ENCODE measurements around the gene CTNND2. TPM values are rescaled to one million over a fixed set of nuclear protein-coding genes. Genes with fewer than 3 reads are reported as not detected.

CTNND2 gene
- total and polyA plus RNA-seq, 9 of the 15 experiments (the other 6 are each of a cell fraction or from before 2014, with no cell fraction given): 0.03 to 0.35 TPM; not detected in 7

DNA sequence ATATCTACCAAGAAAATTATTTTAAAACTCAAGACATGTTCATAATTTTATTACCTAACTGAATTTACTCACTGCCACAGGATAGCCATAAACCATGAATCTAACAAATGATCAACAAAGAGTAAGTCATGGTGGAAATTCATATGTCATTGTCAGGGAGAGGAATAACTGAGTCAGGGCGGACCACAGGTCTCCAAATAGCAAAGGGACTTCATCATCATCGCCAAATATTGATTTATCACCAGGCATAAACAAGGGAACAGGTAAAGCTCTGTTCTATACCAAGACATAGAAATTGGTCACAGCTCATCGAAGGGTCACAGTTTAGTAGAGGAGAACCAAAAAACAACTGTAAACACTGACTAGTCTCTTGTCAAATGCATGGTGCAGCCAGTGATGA, 94.8 kb downstream of the CTNND2 start:
- no peaks in the 10 kb centered on the region for H3K36me3 ChIP-seq (ENCODE audit: control insufficient read depth, insufficient read depth, low read length)
- H3K9me3 ChIP-seq (replicated peaks; ENCODE audit: control insufficient read depth, insufficient read depth, low read depth, low read length): peaks cover 1% of the 10 kb centered on the region; the same call in 1 of the 2 replicates
- CTCF ChIA-PET (ENCODE audit: low intra/inter-chr PET ratio): no interaction called here
- H4K20me1 ChIP-seq (replicated peaks; ENCODE audit: control insufficient read depth, insufficient read depth, low read length): no peaks in the 10 kb centered on the region
- intact Hi-C loops (cut with micrococcal nuclease): no loop called here
- no peak overlapping the region for H3K4me3 ChIP-seq
- H3K27ac ChIP-seq (ENCODE audit: extremely low read depth, low read depth, low read length): no peak overlapping the region
- DNase-seq (ENCODE audit: extremely low read depth in 1 of 4, low spot score in 3 of 4): no peak
- no peaks in the 10 kb centered on the region for H3K79me2 ChIP-seq (ENCODE audit: control insufficient read depth, insufficient read depth, low read length)
- POLR2A ChIA-PET: no interaction called here
- no TSS peak for BruUV-seq (replicated peaks)
- no peak overlapping the region for H3K4me2 ChIP-seq (ENCODE audit: insufficient read depth, low read length)
- 0% methylated on average over 3 of the region's 3 CpGs for WGBS (ENCODE audit: insufficient coverage, low coverage, missing lambda C conversion rate)
- TF ChIP-seq COPS2 (conservative IDR thresholded peaks at IDR 0.05) (no peak), POLR2AphosphoS5 (IDR thresholded peaks at IDR 0.05; ENCODE audit: control insufficient read depth, insufficient read depth, low read depth, low read length) (no peak), TCFL5 (CRISPR knock-in tag; conservative IDR thresholded peaks at IDR 0.05) (no peak), ZSCAN32 (CRISPR knock-in tag; IDR thresholded peaks at IDR 0.05) (no peak)
- TF ChIP-seq, protein P1, sequence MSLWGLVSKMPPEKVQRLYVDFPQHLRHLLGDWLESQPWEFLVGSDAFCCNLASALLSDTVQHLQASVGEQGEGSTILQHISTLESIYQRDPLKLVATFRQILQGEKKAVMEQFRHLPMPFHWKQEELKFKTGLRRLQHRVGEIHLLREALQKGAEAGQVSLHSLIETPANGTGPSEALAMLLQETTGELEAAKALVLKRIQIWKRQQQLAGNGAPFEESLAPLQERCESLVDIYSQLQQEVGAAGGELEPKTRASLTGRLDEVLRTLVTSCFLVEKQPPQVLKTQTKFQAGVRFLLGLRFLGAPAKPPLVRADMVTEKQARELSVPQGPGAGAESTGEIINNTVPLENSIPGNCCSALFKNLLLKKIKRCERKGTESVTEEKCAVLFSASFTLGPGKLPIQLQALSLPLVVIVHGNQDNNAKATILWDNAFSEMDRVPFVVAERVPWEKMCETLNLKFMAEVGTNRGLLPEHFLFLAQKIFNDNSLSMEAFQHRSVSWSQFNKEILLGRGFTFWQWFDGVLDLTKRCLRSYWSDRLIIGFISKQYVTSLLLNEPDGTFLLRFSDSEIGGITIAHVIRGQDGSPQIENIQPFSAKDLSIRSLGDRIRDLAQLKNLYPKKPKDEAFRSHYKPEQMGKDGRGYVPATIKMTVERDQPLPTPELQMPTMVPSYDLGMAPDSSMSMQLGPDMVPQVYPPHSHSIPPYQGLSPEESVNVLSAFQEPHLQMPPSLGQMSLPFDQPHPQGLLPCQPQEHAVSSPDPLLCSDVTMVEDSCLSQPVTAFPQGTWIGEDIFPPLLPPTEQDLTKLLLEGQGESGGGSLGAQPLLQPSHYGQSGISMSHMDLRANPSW (CRISPR knock-in tag; IDR thresholded peaks at IDR 0.05): no peak
- TF ChIP-seq, protein P2, sequence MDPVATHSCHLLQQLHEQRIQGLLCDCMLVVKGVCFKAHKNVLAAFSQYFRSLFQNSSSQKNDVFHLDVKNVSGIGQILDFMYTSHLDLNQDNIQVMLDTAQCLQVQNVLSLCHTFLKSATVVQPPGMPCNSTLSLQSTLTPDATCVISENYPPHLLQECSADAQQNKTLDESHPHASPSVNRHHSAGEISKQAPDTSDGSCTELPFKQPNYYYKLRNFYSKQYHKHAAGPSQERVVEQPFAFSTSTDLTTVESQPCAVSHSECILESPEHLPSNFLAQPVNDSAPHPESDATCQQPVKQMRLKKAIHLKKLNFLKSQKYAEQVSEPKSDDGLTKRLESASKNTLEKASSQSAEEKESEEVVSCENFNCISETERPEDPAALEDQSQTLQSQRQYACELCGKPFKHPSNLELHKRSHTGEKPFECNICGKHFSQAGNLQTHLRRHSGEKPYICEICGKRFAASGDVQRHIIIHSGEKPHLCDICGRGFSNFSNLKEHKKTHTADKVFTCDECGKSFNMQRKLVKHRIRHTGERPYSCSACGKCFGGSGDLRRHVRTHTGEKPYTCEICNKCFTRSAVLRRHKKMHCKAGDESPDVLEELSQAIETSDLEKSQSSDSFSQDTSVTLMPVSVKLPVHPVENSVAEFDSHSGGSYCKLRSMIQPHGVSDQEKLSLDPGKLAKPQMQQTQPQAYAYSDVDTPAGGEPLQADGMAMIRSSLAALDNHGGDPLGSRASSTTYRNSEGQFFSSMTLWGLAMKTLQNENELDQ (CRISPR knock-in tag; IDR thresholded peaks at IDR 0.05; ENCODE audit: borderline replicate concordance): no peak
- FAIRE-seq: no peak
- H3K9me1 ChIP-seq (ENCODE audit: control insufficient read depth, insufficient read depth, low read length): no peaks in the 10 kb centered on the region
- H3K27me3 ChIP-seq (ENCODE audit: control insufficient read depth in 2 of 2, insufficient read depth in 2 of 2, low read length in 2 of 2): no peaks in the 10 kb centered on the region
- no peaks in the 10 kb centered on the region for H3K4me1 ChIP-seq (replicated peaks in 1 of 2; ENCODE audit: control insufficient read depth in 2 of 2, insufficient read depth in 2 of 2, low read length in 2 of 2)
- in situ Hi-C loops (cut with MboI): no loop called here
- no peak overlapping the region for H2AFZ ChIP-seq (ENCODE audit: low read depth, low read length)
- no peak for ATAC-seq
- no peak overlapping the region for H3K9ac ChIP-seq (ENCODE audit: insufficient read depth in 1 of 2, low read depth in 2 of 2, low read length in 2 of 2)

Data from K562 (cell line).